Measurements from ENCODE around the gene TP53I13. TPM values are rescaled to one million over a fixed set of nuclear protein-coding genes. Genes with fewer than 3 reads are reported as not detected.

Gene TP53I13
- total RNA-seq, 1 experiment from 2014 or later: 28.1 TPM

DNA sequence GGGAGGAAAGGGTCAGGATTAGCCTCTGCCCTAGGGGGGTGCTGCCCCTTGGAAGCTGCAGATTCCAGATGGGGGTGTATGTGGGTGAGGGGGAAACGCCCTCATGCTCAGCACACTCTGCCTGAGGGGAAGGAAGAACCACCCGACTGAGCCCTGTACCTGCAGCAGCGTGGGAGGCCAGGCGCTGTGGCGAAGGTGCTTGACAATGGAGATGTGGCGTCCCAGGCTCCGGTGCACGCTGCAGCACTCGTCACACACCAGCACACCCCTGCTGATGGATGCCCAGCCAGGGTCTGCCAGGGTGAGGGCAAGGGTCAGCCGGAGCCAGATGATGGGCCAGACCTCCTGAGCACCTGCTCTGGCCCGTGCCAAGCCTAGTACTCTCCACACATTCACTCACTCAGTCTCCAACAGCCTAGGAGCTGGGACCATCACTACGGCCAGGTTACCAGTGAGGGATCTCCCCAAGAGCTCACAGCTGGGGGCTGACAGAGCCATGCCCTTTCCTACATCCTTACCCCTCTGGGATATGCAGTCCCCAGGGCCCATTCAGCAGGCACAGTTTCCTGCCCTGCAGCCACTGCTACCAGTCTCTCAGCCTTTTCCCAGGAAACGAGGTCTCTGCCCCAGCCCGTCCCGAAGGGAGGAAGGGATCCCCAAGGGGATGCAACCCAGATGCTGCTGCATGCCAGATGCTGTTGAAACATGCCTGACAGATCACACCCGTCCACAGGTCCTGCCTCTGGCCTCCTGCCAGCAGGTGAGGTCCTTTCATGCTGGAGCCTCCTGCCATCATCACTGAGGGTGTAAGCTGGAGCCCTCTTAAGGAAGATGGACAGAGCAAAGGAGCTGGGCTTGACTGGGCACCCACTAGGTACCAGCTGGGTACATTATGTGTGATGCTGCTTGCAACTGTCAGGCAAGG is 15.1 kb downstream of the TP53I13 start:
- H3K36me3 Mint-ChIP-seq (ENCODE audit: insufficient read depth in 1 of 3, low read depth in 3 of 3): peaks cover 20 to 44% (median 35%) of the 10 kb centered on the region in 3 experiments
- no peak overlapping the region for H4K91ac ChIP-seq (ENCODE audit: insufficient read length, low read depth, low read length)
- no peak overlapping the region for H4K8ac ChIP-seq (replicated peaks; ENCODE audit: insufficient read length, low read depth, low read length)
- DNase-seq: no peak
- H3K14ac ChIP-seq (ENCODE audit: insufficient read depth, low read length): no peak overlapping the region; the same call in 1 of the 2 replicates
- peaks cover 6% of the 10 kb centered on the region for H3K23me2 ChIP-seq (ENCODE audit: insufficient read length, low read depth, low read length, poor library complexity, severe bottlenecking)
- no peak overlapping the region for H3K27ac Mint-ChIP-seq
- TF ChIP-seq, protein P1, sequence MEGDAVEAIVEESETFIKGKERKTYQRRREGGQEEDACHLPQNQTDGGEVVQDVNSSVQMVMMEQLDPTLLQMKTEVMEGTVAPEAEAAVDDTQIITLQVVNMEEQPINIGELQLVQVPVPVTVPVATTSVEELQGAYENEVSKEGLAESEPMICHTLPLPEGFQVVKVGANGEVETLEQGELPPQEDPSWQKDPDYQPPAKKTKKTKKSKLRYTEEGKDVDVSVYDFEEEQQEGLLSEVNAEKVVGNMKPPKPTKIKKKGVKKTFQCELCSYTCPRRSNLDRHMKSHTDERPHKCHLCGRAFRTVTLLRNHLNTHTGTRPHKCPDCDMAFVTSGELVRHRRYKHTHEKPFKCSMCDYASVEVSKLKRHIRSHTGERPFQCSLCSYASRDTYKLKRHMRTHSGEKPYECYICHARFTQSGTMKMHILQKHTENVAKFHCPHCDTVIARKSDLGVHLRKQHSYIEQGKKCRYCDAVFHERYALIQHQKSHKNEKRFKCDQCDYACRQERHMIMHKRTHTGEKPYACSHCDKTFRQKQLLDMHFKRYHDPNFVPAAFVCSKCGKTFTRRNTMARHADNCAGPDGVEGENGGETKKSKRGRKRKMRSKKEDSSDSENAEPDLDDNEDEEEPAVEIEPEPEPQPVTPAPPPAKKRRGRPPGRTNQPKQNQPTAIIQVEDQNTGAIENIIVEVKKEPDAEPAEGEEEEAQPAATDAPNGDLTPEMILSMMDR (conservative IDR thresholded peaks at IDR 0.05): no peak
- H3K23ac ChIP-seq (ENCODE audit: insufficient read length, low read depth, low read length): no peak overlapping the region
- H3K9me3 ChIP-seq (ENCODE audit: control insufficient read depth, low read depth, low read length): no peaks in the 10 kb centered on the region
- no peaks in the 10 kb centered on the region for H4K20me1 ChIP-seq (ENCODE audit: control insufficient read depth, insufficient read depth, insufficient read length)
- no peak overlapping the region for H3K27ac ChIP-seq (ENCODE audit: insufficient read length, low read depth, low read length)
- H3K4me1 Mint-ChIP-seq: peaks cover 28 to 43% of the 10 kb centered on the region in 2 experiments
- H3K9ac ChIP-seq (ENCODE audit: extremely low read depth, insufficient read length, low read length): no peak overlapping the region
- peaks cover 23% of the 10 kb centered on the region; the same call in 1 of the 2 replicates for H3K79me2 ChIP-seq (ENCODE audit: insufficient read depth, low read length)
- H3K27me3 Mint-ChIP-seq (ENCODE audit: low read depth): no peaks in the 10 kb centered on the region
- no peak overlapping the region for H2AK5ac ChIP-seq (ENCODE audit: insufficient read length, low read length)
- H3K56ac ChIP-seq (ENCODE audit: insufficient read length, low read depth, low read length): no peak overlapping the region
- H3K79me1 ChIP-seq (ENCODE audit: insufficient read depth, low read depth, low read length, poor library complexity, severe bottlenecking): peaks cover 4% of the 10 kb centered on the region
- H3K4me2 ChIP-seq (ENCODE audit: insufficient read depth, insufficient read length, low read length): no peak overlapping the region
- H2BK5ac ChIP-seq (ENCODE audit: insufficient read length, low read length): no peak overlapping the region
- no peak overlapping the region for H4K5ac ChIP-seq (ENCODE audit: insufficient read length, low read depth, low read length)
- no peak overlapping the region for H3K4ac ChIP-seq (ENCODE audit: low read depth, low read length)
- H3K18ac ChIP-seq (ENCODE audit: insufficient read length, low read depth, low read length): no peak overlapping the region
- no peak overlapping the region for H2BK15ac ChIP-seq (ENCODE audit: low read depth, low read length)
- no peak overlapping the region for H3T11ph ChIP-seq (ENCODE audit: low read length)
- no peak overlapping the region for H2BK120ac ChIP-seq (ENCODE audit: low read depth, low read length, poor library complexity, severe bottlenecking)
- H3K4me3 Mint-ChIP-seq: no peak overlapping the region; a peak in 1 of 5 replicates
- H3K4me1 ChIP-seq (ENCODE audit: insufficient read depth, low read length): peaks cover 15% of the 10 kb centered on the region; the same call in 1 of the 2 replicates
- H2BK20ac ChIP-seq (ENCODE audit: low read depth, low read length, poor library complexity, severe bottlenecking): no peak overlapping the region
- no peak overlapping the region for H2BK12ac ChIP-seq (ENCODE audit: insufficient read length, low read depth, low read length)
- no peak overlapping the region for H2AFZ ChIP-seq (ENCODE audit: low read length)
- no peaks in the 10 kb centered on the region for H3K9me3 Mint-ChIP-seq
- no peaks in the 10 kb centered on the region for H3K27me3 ChIP-seq (ENCODE audit: insufficient read depth, low read length)
- no CpG with 5 or more reads among the region's 16 CpGs for WGBS (ENCODE audit: extremely low coverage, insufficient read length, low lambda C conversion rate)

Measured in H9 (cell line).